ENCODE data around the gene UBD.

Gene UBD

GRCh38 chr6:29524044-29524443, 35.5 kb downstream of the UBD start:
- no peak overlapping the region for H3K4me3 ChIP-seq (ENCODE audit: low read depth, low read length)

- H3K4me3 ChIP-seq (ENCODE audit: low read depth, low read length), result no peak overlapping the region
Observed at GRCh38 chr6:29522227-29522626, 37.3 kb downstream of the UBD start.

GRCh38 chr6:29521006-29521680, 38.4 kb downstream of the UBD start:
- no peak overlapping the region for H3K4me3 ChIP-seq (ENCODE audit: low read depth, low read length)

- H3K4me3 ChIP-seq (ENCODE audit: low read depth, low read length), result no peak overlapping the region
Observed at GRCh38 chr6:29520232-29520631, 39.3 kb downstream of the UBD start.

- no peak overlapping the region for H3K4me3 ChIP-seq (ENCODE audit: low read depth, low read length)
Observed at GRCh38 chr6:29519291-29520010, 40.1 kb downstream of the UBD start.

- no peak overlapping the region for H3K4me3 ChIP-seq (ENCODE audit: low read depth, low read length)
Observed at GRCh38 chr6:29517728-29518440, 41.6 kb downstream of the UBD start.

GRCh38 chr6:29517245-29517644, 42.3 kb downstream of the UBD start:
- no peak overlapping the region for H3K4me3 ChIP-seq (ENCODE audit: low read depth, low read length)

GRCh38 chr6:29516108-29516507, 43.4 kb downstream of the UBD start:
- H3K4me3 ChIP-seq (ENCODE audit: low read depth, low read length), result no peak overlapping the region

- H3K4me3 ChIP-seq (ENCODE audit: low read depth, low read length), result no peak overlapping the region
Observed at GRCh38 chr6:29510746-29511300, 48.7 kb downstream of the UBD start.

GRCh38 chr6:29510202-29510601, 49.3 kb downstream of the UBD start:
- no peak overlapping the region for H3K4me3 ChIP-seq (ENCODE audit: low read depth, low read length)

- H3K4me3 ChIP-seq (ENCODE audit: low read depth, low read length), result no peak overlapping the region
Observed at GRCh38 chr6:29509711-29510110, 49.8 kb downstream of the UBD start.

GRCh38 chr6:29509239-29509638, 50.3 kb downstream of the UBD start:
- no peak overlapping the region for H3K4me3 ChIP-seq (ENCODE audit: low read depth, low read length)

GRCh38 chr6:29507319-29507718, 52.2 kb downstream of the UBD start:
- no peak overlapping the region for H3K4me3 ChIP-seq (ENCODE audit: low read depth, low read length)

GRCh38 chr6:29506446-29507067, 53.0 kb downstream of the UBD start:
- no peak overlapping the region for H3K4me3 ChIP-seq (ENCODE audit: low read depth, low read length)

- no peak overlapping the region for H3K4me3 ChIP-seq (ENCODE audit: low read depth, low read length)
Observed at GRCh38 chr6:29505808-29506207, 53.7 kb downstream of the UBD start.
